HG02678 (cell line): ENCODE data around the gene NUAK1.

Experiments
- ATAC-seq: cut with Tn5 transposase; IDR thresholded peaks from one replicate; pipeline ENCODE4 v1.9.1; 2021; ENCODE audit warnings: mild to moderate bottlenecking, moderate library complexity; ENCODE audit not compliant: unreplicated experiment

NUAK1 gene

GRCh38 chr12:106086696-106087095 is 52.1 kb downstream of the NUAK1 start:
- ATAC-seq, result no peak

GRCh38 chr12:106085213-106085612 is 53.5 kb downstream of the NUAK1 start:
- no peak for ATAC-seq

- no peak for ATAC-seq
Observed at GRCh38 chr12:106084759-106085158, 54.0 kb downstream of the NUAK1 start.

- no peak for ATAC-seq
Observed at GRCh38 chr12:106084014-106084671, 54.6 kb downstream of the NUAK1 start.

GRCh38 chr12:106082216-106083175 is 56.3 kb downstream of the NUAK1 start:
- ATAC-seq, result no peak

- no peak for ATAC-seq
Observed at GRCh38 chr12:106081606-106082005, 57.1 kb downstream of the NUAK1 start.

GRCh38 chr12:106080791-106081170 is 58.0 kb downstream of the NUAK1 start:
- no peak for ATAC-seq

GRCh38 chr12:106080041-106080790 is 58.5 kb downstream of the NUAK1 start:
- no peak for ATAC-seq

- ATAC-seq, result no peak
Observed at GRCh38 chr12:106079148-106079738, 59.5 kb downstream of the NUAK1 start.

GRCh38 chr12:106078358-106079010 is 60.3 kb downstream of the NUAK1 start:
- ATAC-seq, result no peak

- no peak for ATAC-seq
Observed at GRCh38 chr12:106074706-106075392, 63.9 kb downstream of the NUAK1 start.

GRCh38 chr12:106074361-106074705 is 64.4 kb downstream of the NUAK1 start:
- no peak for ATAC-seq

GRCh38 chr12:106073179-106073578 is 65.6 kb downstream of the NUAK1 start:
- ATAC-seq, result no peak

- ATAC-seq, result no peak
Observed at GRCh38 chr12:106072751-106073150, 66.0 kb downstream of the NUAK1 start.

GRCh38 chr12:106071686-106072085 is 67.1 kb downstream of the NUAK1 start:
- ATAC-seq, result no peak

GRCh38 chr12:106070611-106071010 is 68.1 kb downstream of the NUAK1 start:
- ATAC-seq, result no peak

GRCh38 chr12:106070147-106070546 is 68.6 kb downstream of the NUAK1 start:
- ATAC-seq, result no peak

GRCh38 chr12:106068296-106068695 is 70.5 kb downstream of the NUAK1 start:
- no peak for ATAC-seq

- no peak for ATAC-seq
Observed at GRCh38 chr12:106067606-106068205, 71.0 kb downstream of the NUAK1 start.
